HUES48 (cell line): ENCODE measurements around the gene RAB20.

Experiments used
- H3K27ac ChIP-seq: one replicate; pipeline ENCODE4 v1.7.0; 2013; ENCODE audit warnings: low read depth, low read length, inconsistent platforms
- H3K27me3 ChIP-seq: 2 replicates; pipeline ENCODE4 v1.6.1; 2013; ENCODE audit warnings: mild to moderate bottlenecking, low read length; ENCODE audit not compliant: control insufficient read depth, insufficient read depth
- H3K36me3 ChIP-seq: 2 replicates; pipeline ENCODE4 v1.6.1; 2013; ENCODE audit warnings: low read length; ENCODE audit not compliant: control insufficient read depth, insufficient read depth
- H3K4me1 ChIP-seq: 2 replicates; pipeline ENCODE4 v1.6.1; 2013; ENCODE audit warnings: mild to moderate bottlenecking, low read length; ENCODE audit not compliant: control insufficient read depth, insufficient read depth
- H3K4me3 ChIP-seq: 2 replicates; pipeline ENCODE4 v1.5.1; 2013; ENCODE audit warnings: mild to moderate bottlenecking, low read depth, low read length
- H3K9ac ChIP-seq: 2 replicates; pipeline ENCODE4 v1.6.1; 2013; ENCODE audit warnings: mild to moderate bottlenecking, low read depth, low read length, moderate library complexity
- H3K9me3 ChIP-seq: 2 replicates; pipeline ENCODE4 v1.6.1; 2013; ENCODE audit warnings: low read length; ENCODE audit not compliant: control insufficient read depth, insufficient read depth

The RAB20 gene

GRCh38 chr13:110553417-110553816 is 8.1 kb downstream of the RAB20 start:
- H3K9me3 ChIP-seq = no peaks in the 10 kb centered on the region
- H3K4me3 ChIP-seq = no peak overlapping the region
- no peak overlapping the region for H3K27ac ChIP-seq
- no peak overlapping the region for H3K9ac ChIP-seq
- no peaks in the 10 kb centered on the region for H3K27me3 ChIP-seq
- H3K4me1 ChIP-seq = 0 out of 2 replicates have a peak, but pooled peaks cover 3% of the 10 kb centered on the region
- no peaks in the 10 kb centered on the region for H3K36me3 ChIP-seq

- Histone ChIP-seq H3K4me3 (no peak overlapping the region), H3K27ac (no peak overlapping the region), H3K27me3 (no peaks in the 10 kb centered on the region), H3K4me1 (0 out of 2 replicates have a peak, but pooled peaks cover 3% of the 10 kb centered on the region), H3K9ac (no peak overlapping the region), H3K36me3 (no peaks in the 10 kb centered on the region), H3K9me3 (no peaks in the 10 kb centered on the region)
Observed at GRCh38 chr13:110552767-110553166, 8.8 kb downstream of the RAB20 start.

- no peaks in the 10 kb centered on the region for H3K9me3 ChIP-seq
- no peaks in the 10 kb centered on the region for H3K27me3 ChIP-seq
- no peak overlapping the region for H3K4me3 ChIP-seq
- no peak overlapping the region for H3K9ac ChIP-seq
- H3K36me3 ChIP-seq = no peaks in the 10 kb centered on the region
- no peak overlapping the region for H3K27ac ChIP-seq
- 0 out of 2 replicates have a peak, but pooled peaks cover 3% of the 10 kb centered on the region for H3K4me1 ChIP-seq
Observed at GRCh38 chr13:110551284-110551683, 10.2 kb downstream of the RAB20 start.

GRCh38 chr13:110549795-110550160 is 11.7 kb downstream of the RAB20 start:
- Histone ChIP-seq H3K9me3 (no peaks in the 10 kb centered on the region), H3K4me3 (no peak overlapping the region), H3K36me3 (no peaks in the 10 kb centered on the region), H3K27me3 (no peaks in the 10 kb centered on the region), H3K9ac (no peak overlapping the region), H3K27ac (no peak overlapping the region), H3K4me1 (peaks cover 8% of the 10 kb centered on the region; the same call in 1 of the 2 replicates)

GRCh38 chr13:110548891-110549794 is 12.4 kb downstream of the RAB20 start:
- 0 out of 2 replicates have a peak, but pooled peaks cover 2% of the 10 kb centered on the region for H3K9me3 ChIP-seq
- H3K9ac ChIP-seq = no peak overlapping the region
- no peaks in the 10 kb centered on the region for H3K36me3 ChIP-seq
- H3K27me3 ChIP-seq = no peaks in the 10 kb centered on the region
- no peak overlapping the region for H3K4me3 ChIP-seq
- H3K27ac ChIP-seq = no peak overlapping the region
- H3K4me1 ChIP-seq = peaks cover 8% of the 10 kb centered on the region; the same call in 1 of the 2 replicates

GRCh38 chr13:110546926-110547325 is 14.6 kb downstream of the RAB20 start:
- Histone ChIP-seq H3K27ac (no peak overlapping the region), H3K4me3 (no peak overlapping the region), H3K9ac (no peak overlapping the region), H3K9me3 (0 out of 2 replicates have a peak, but pooled peaks cover 2% of the 10 kb centered on the region), H3K4me1 (peaks cover 8% of the 10 kb centered on the region; the same call in 1 of the 2 replicates), H3K36me3 (no peaks in the 10 kb centered on the region), H3K27me3 (no peaks in the 10 kb centered on the region)

GRCh38 chr13:110546378-110546777 is 15.1 kb downstream of the RAB20 start:
- Histone ChIP-seq H3K4me3 (no peak overlapping the region), H3K4me1 (peaks cover 8% of the 10 kb centered on the region; the same call in 1 of the 2 replicates), H3K9ac (no peak overlapping the region), H3K9me3 (0 out of 2 replicates have a peak, but pooled peaks cover 2% of the 10 kb centered on the region), H3K36me3 (no peaks in the 10 kb centered on the region), H3K27ac (no peak overlapping the region), H3K27me3 (no peaks in the 10 kb centered on the region)

GRCh38 chr13:110542169-110542796 is 19.2 kb downstream of the RAB20 start:
- no peaks in the 10 kb centered on the region for H3K27me3 ChIP-seq
- no peak overlapping the region for H3K4me3 ChIP-seq
- H3K9ac ChIP-seq = no peak overlapping the region
- H3K9me3 ChIP-seq = 0 out of 2 replicates have a peak, but pooled peaks cover 2% of the 10 kb centered on the region
- H3K4me1 ChIP-seq = peaks cover 5% of the 10 kb centered on the region; the same call in 1 of the 2 replicates
- no peak overlapping the region for H3K27ac ChIP-seq
- H3K36me3 ChIP-seq = no peaks in the 10 kb centered on the region

- Histone ChIP-seq H3K9me3 (0 out of 2 replicates have a peak, but pooled peaks cover 2% of the 10 kb centered on the region), H3K4me3 (no peak overlapping the region), H3K36me3 (no peaks in the 10 kb centered on the region), H3K27ac (no peak overlapping the region), H3K4me1 (peaks cover 5% of the 10 kb centered on the region; the same call in 1 of the 2 replicates), H3K27me3 (no peaks in the 10 kb centered on the region), H3K9ac (no peak overlapping the region)
Observed at GRCh38 chr13:110541526-110541920, 20.0 kb downstream of the RAB20 start.

- Histone ChIP-seq H3K36me3 (no peaks in the 10 kb centered on the region), H3K4me3 (no peak overlapping the region), H3K27ac (no peak overlapping the region), H3K9ac (no peak overlapping the region), H3K9me3 (0 out of 2 replicates have a peak, but pooled peaks cover 2% of the 10 kb centered on the region), H3K27me3 (no peaks in the 10 kb centered on the region), H3K4me1 (peaks cover 5% of the 10 kb centered on the region; the same call in 1 of the 2 replicates)
Observed at GRCh38 chr13:110540871-110541525, 20.5 kb downstream of the RAB20 start.
